H1 (cell line): ENCODE results near the gene LARP4B. TPM values are rescaled to one million over a fixed set of nuclear protein-coding genes. Genes with fewer than 3 reads are reported as not detected.

ENCODE experiments used
- CTCF ChIA-PET: fragments of 300-600 bp; sonication (Branson Sonifier 250); formaldehyde crosslinking; loops from one replicate; lab custom pipeline; 2021; ENCODE audit not compliant: partially characterized antibody; lab: Charles Lee
- POLR2A ChIA-PET: fragments of 300-600 bp; sonication (Branson Sonifier 250); formaldehyde crosslinking; loops from one replicate; lab custom pipeline; 2021; ENCODE audit warnings: inconsistent platforms; ENCODE audit not compliant: partially characterized antibody; lab: Charles Lee
- DNase-seq, 2 experiments: peaks; one replicate each; pipeline versions ENCODE4 v3.0.0 to v3.0.0-alpha.2; 2010 to 2022; ENCODE audit warnings: low spot score in 2 of 2, low read depth in 1 of 2, mixed read lengths in 1 of 2
- FAIRE-seq: peaks from 2 replicates; lab custom pipeline; 2011; peaks lifted over from hg19 to GRCh38; lab: Jason Lieb, UNC
- H2AFZ ChIP-seq: 2 replicates; pipeline ENCODE4 v1.8.1; 2012; ENCODE audit warnings: low read length, inconsistent platforms
- H2AK5ac ChIP-seq: 2 replicates; pipeline ENCODE4 v1.6.1; 2013; ENCODE audit warnings: low read depth, low read length
- H2BK120ac ChIP-seq: replicated peaks from 2 replicates; pipeline ENCODE3; 2013; ENCODE audit warnings: low read depth, low read length, inconsistent platforms
- H2BK12ac ChIP-seq: 2 replicates; pipeline ENCODE4 v1.6.1; 2013; ENCODE audit warnings: low read depth, low read length
- H2BK15ac ChIP-seq: 2 replicates; pipeline ENCODE4 v1.6.1; 2013; ENCODE audit warnings: low read length
- H2BK20ac ChIP-seq: 2 replicates; pipeline ENCODE4 v1.6.1; 2013; ENCODE audit warnings: low read length
- H2BK5ac ChIP-seq: 2 replicates; pipeline ENCODE4 v1.6.1; 2013; ENCODE audit warnings: low read depth, low read length
- H3K14ac ChIP-seq: 2 replicates; pipeline ENCODE4 v1.6.1; 2013; ENCODE audit warnings: inconsistent platforms; ENCODE audit not compliant: insufficient read length
- H3K18ac ChIP-seq: 2 replicates; pipeline ENCODE4 v1.6.1; 2013; ENCODE audit warnings: low read length; ENCODE audit errors: extremely low read depth
- H3K23ac ChIP-seq: 2 replicates; pipeline ENCODE4 v1.6.1; 2013; ENCODE audit warnings: inconsistent platforms; ENCODE audit not compliant: insufficient read length
- H3K23me2 ChIP-seq: 2 replicates; pipeline ENCODE4 v1.6.1; 2013; ENCODE audit warnings: low read depth, low read length
- H3K27ac ChIP-seq: 2 replicates; pipeline ENCODE4 v1.6.1; 2011; ENCODE audit warnings: low read depth, low read length, inconsistent platforms
- H3K27me3 ChIP-seq, 4 experiments: replicated peaks in 1 of 4; 1 replicate in 1 of 4; 2 replicates in 3 of 4; pipeline versions ENCODE4 v1.6.1 to v1.8.1; 2011 to 2013; ENCODE audit warnings: low read length in 3 of 4, mild to moderate bottlenecking in 3 of 4, inconsistent platforms in 2 of 4, mixed read lengths in 2 of 4, moderate library complexity in 1 of 4; ENCODE audit not compliant: control insufficient read depth in 3 of 4, insufficient read depth in 3 of 4; ENCODE audit errors: extremely low read depth in 1 of 4
- H3K36me3 ChIP-seq, 4 experiments: 2 replicates each; pipeline versions ENCODE4 v1.6.1 to v1.8.1; 2011 to 2013; ENCODE audit warnings: mild to moderate bottlenecking in 4 of 4, low read length in 3 of 4, moderate library complexity in 2 of 4, control low read depth in 1 of 4, inconsistent platforms in 1 of 4; ENCODE audit not compliant: insufficient read depth in 4 of 4, control insufficient read depth in 2 of 4
- H3K4ac ChIP-seq: replicated peaks from 2 replicates; pipeline ENCODE3; 2013; ENCODE audit warnings: low read length, low read depth, mixed read lengths, inconsistent platforms; ENCODE audit not compliant: insufficient read length
- H3K4me1 ChIP-seq, 4 experiments: replicated peaks in 1 of 4; 1 replicate in 1 of 4; 2 replicates in 3 of 4; pipeline versions ENCODE4 v1.6.1 to v1.8.1; 2011 to 2013; ENCODE audit warnings: low read length in 3 of 4, inconsistent platforms in 2 of 4, mixed read lengths in 1 of 4; ENCODE audit not compliant: insufficient read depth in 4 of 4, control insufficient read depth in 3 of 4
- H3K4me2 ChIP-seq, 2 experiments: 2 replicates each; pipeline versions ENCODE4 v1.6.1 to v1.8.1; 2011 to 2013; ENCODE audit warnings: low read depth in 2 of 2, low read length in 2 of 2, control low read depth in 1 of 2, inconsistent platforms in 1 of 2, mild to moderate bottlenecking in 1 of 2; ENCODE audit not compliant: insufficient read depth in 1 of 2
- H3K4me3 ChIP-seq, 4 experiments: fragments of 200-600, 300-600 bp in 1 of 4; sonication (generic), shearing (Covaris generic), sonication (Bioruptor Twin) in 1 of 4; 2 replicates each; pipeline versions ENCODE4 v1.5.1 to v1.8.1; 2011 to 2016; ENCODE audit warnings: low read length in 4 of 4, low read depth in 3 of 4, control low read depth in 2 of 4, inconsistent platforms in 2 of 4, mild to moderate bottlenecking in 2 of 4, mixed read lengths in 1 of 4, moderate library complexity in 1 of 4; ENCODE audit not compliant: insufficient read depth in 2 of 4; ENCODE audit errors: extremely low read depth in 1 of 4
- H3K56ac ChIP-seq: replicated peaks from 2 replicates; pipeline ENCODE3; 2013; ENCODE audit warnings: low read depth, mild to moderate bottlenecking, mixed read lengths, low read length, inconsistent platforms; ENCODE audit not compliant: insufficient read length
- H3K79me1 ChIP-seq: 2 replicates; pipeline ENCODE4 v1.6.1; 2013; ENCODE audit warnings: low read depth, low read length, control low read depth
- H3K79me2 ChIP-seq, 2 experiments: 2 replicates each; pipeline versions ENCODE4 v1.6.1 to v1.8.1; 2012 to 2013; ENCODE audit warnings: low read length in 2 of 2, mild to moderate bottlenecking in 2 of 2, inconsistent platforms in 1 of 2; ENCODE audit not compliant: insufficient read depth in 2 of 2, control insufficient read depth in 1 of 2
- H3K9ac ChIP-seq, 4 experiments: replicated peaks in 1 of 4; 1 replicate in 1 of 4; 2 replicates in 3 of 4; pipeline versions ENCODE4 v1.6.1 to v1.8.1; 2011 to 2013; ENCODE audit warnings: low read depth in 3 of 4, low read length in 3 of 4, control low read depth in 2 of 4, mild to moderate bottlenecking in 2 of 4, moderate library complexity in 2 of 4, inconsistent platforms in 1 of 4; ENCODE audit errors: extremely low read depth in 1 of 4
- H3K9me3 ChIP-seq, 2 experiments: 2 replicates each; pipeline versions ENCODE4 v1.6.1 to v1.8.1; 2012 to 2013; ENCODE audit warnings: mild to moderate bottlenecking in 2 of 2, moderate library complexity in 2 of 2, control low read depth in 1 of 2, inconsistent platforms in 1 of 2, low read depth in 1 of 2, low read length in 1 of 2, mixed read lengths in 1 of 2; ENCODE audit not compliant: insufficient read depth in 2 of 2
- H4K20me1 ChIP-seq, 2 experiments: replicated peaks in 1 of 2; 2 replicates each; pipeline versions ENCODE3 to v1.8.1; 2011 to 2013; ENCODE audit warnings: inconsistent platforms in 2 of 2, low read length in 2 of 2, mild to moderate bottlenecking in 1 of 2; ENCODE audit not compliant: insufficient read depth in 2 of 2, control insufficient read depth in 1 of 2
- H4K5ac ChIP-seq: 2 replicates; pipeline ENCODE4 v1.6.1; 2013; ENCODE audit warnings: low read length, low read depth, mixed read lengths, inconsistent platforms; ENCODE audit not compliant: insufficient read length
- H4K8ac ChIP-seq: 2 replicates; pipeline ENCODE4 v1.8.0; 2013; ENCODE audit warnings: mild to moderate bottlenecking, moderate library complexity, low read length, inconsistent platforms; ENCODE audit not compliant: insufficient read depth; ENCODE audit errors: extremely low read depth
- H4K91ac ChIP-seq: replicated peaks from 2 replicates; pipeline ENCODE3; 2013; ENCODE audit warnings: low read length, mixed read lengths, inconsistent platforms; ENCODE audit not compliant: insufficient read length
- BCL11A ChIP-seq, 2 experiments: IDR thresholded peaks; one replicate each; pipeline ENCODE4 v1.6.1; 2011; ENCODE audit warnings: low read depth in 2 of 2, low read length in 2 of 2, mild to moderate bottlenecking in 2 of 2
- CBX5 ChIP-seq: fragments of 300-800, 300-1000 bp; sonication (generic); IDR thresholded peaks from 2 replicates; pipeline ENCODE4 v1.7.1; 2016; ENCODE audit warnings: antibody characterized with exemption, low read length, low read depth
- CTBP2 ChIP-seq: IDR thresholded peaks from 2 replicates; pipeline ENCODE4 v1.7.0; 2011; ENCODE audit warnings: borderline replicate concordance, mild to moderate bottlenecking, moderate library complexity, mixed read lengths, low read length; ENCODE audit not compliant: insufficient read depth, insufficient read length
- E2F6 ChIP-seq: IDR thresholded peaks from 2 replicates; pipeline ENCODE4 v1.6.1; 2012; ENCODE audit warnings: inconsistent platforms
- KDM5A ChIP-seq: fragments of 200-600 bp; IDR thresholded peaks from 2 replicates; pipeline ENCODE4 v1.7.1; 2012; ENCODE audit warnings: mild to moderate bottlenecking, low read length, inconsistent platforms, mixed read lengths
- NANOG ChIP-seq: IDR thresholded peaks from 2 replicates; pipeline ENCODE4 v1.6.1; 2011; ENCODE audit warnings: low read length, low read depth, mild to moderate bottlenecking, inconsistent platforms; ENCODE audit not compliant: insufficient read depth, poor library complexity, severe bottlenecking
- SIX5 ChIP-seq: IDR thresholded peaks from 2 replicates; pipeline ENCODE4 v1.6.1; 2011; ENCODE audit warnings: mild to moderate bottlenecking, low read depth, low read length
- TAF7 ChIP-seq: optimal IDR thresholded peaks from 2 replicates; pipeline ENCODE3; 2011; ENCODE audit warnings: low read depth, mild to moderate bottlenecking, inconsistent platforms, low read length, moderate library complexity, borderline replicate concordance
- TBP ChIP-seq: IDR thresholded peaks from 2 replicates; pipeline ENCODE4 v1.6.1; 2011; ENCODE audit warnings: low read depth, low read length, improper control_type of control experiment
- WGBS, 2 experiments: shearing (Covaris generic) in 1 of 2; methylation state at CpG; one replicate each; pipeline versions ENCODE4 v1.1.6 to v1.1.7; 2013 to 2015; ENCODE audit warnings: low lambda C conversion rate in 2 of 2, mixed read lengths in 2 of 2, inconsistent platforms in 1 of 2, low coverage in 1 of 2, missing lambda C conversion rate in 1 of 2; ENCODE audit not compliant: insufficient replicate concordance in 2 of 2, insufficient coverage in 1 of 2, insufficient read length in 1 of 2; ENCODE audit errors: extremely low coverage in 1 of 2, missing lambda C conversion rate in 1 of 2; 5-methylcytosine and 5-hydroxymethylcytosine counted together
- polyA plus RNA-seq, 7 experiments: library from polyadenylated mRNA; depleted of rRNA in 3 of 7; stranded (reverse) in 5 of 7; unstranded in 2 of 7; fragments of >200 nt in 5 of 7; fragments of 200-250 nt in 2 of 7; gene quantifications; 1 replicate in 5 of 7; 2 replicates in 1 of 7; 4 replicates in 1 of 7; pipeline versions ENCODE4 v1.2.1 to v1.2.3, GENCODE V29; 2011 to 2013; ENCODE audit warnings: missing spikeins in 2 of 7, mixed read lengths in 2 of 7
- total RNA-seq: library from RNA; stranded (reverse); fragmentation: NEBNext Ultra II Directional; extraction: Animal tissue kit (Norgen Biotek cat#: 25700); gene quantifications from 2 replicates; pipeline ENCODE4 v1.2.1, GENCODE V29; 2021

LARP4B gene
- total and polyA plus RNA-seq, 2 of the 8 experiments (the other 6 are each of a cell fraction or from before 2014, with no cell fraction given) = 20.1 to 78.6 TPM

- no peak overlapping the region for H3K4me3 ChIP-seq
- FAIRE-seq = no peak
Observed at GRCh38 chr10:821322-821721, 110.2 kb downstream of the LARP4B start.

More at GRCh38 chr10:821322-821721, 110.2 kb downstream of the LARP4B start:
- peaks cover 41 to 88% (median 83%) of the 10 kb centered on the region in 4 experiments for H3K36me3 ChIP-seq
- DNase-seq = no peak
- no peaks in the 10 kb centered on the region for H3K4me1 ChIP-seq
- H4K20me1 ChIP-seq = peaks cover 7 to 20% of the 10 kb centered on the region in 2 experiments
- H2BK20ac ChIP-seq = no peak overlapping the region
- H2BK5ac ChIP-seq = no peak overlapping the region
- no peak overlapping the region for H3K56ac ChIP-seq
- ChIA-PET POLR2A (no interaction called here), CTCF (interaction anchor here (0.8 to 1.0 kb wide), 2 partner anchors 10 to 15 kb away, joined by 3 read pairs; no protein-coding TSS in a partner anchor)
- no peak overlapping the region for H3K23ac ChIP-seq
- no peak overlapping the region for H2AK5ac ChIP-seq
- TF ChIP-seq E2F6 (no peak), CBX5 (no peak), TAF7 (no peak), TBP (no peak), SIX5 (no peak), NANOG (no peak), KDM5A (no peak), CTBP2 (no peak), BCL11A (IDR thresholded peaks at IDR 0.05; ENCODE audit: low read depth in 2 of 2, low read length in 2 of 2) (no peak)
- H3K9ac ChIP-seq = no peak overlapping the region
- no peak overlapping the region for H3K27ac ChIP-seq
- H3K79me1 ChIP-seq = 0 out of 2 replicates have a peak, but pooled peaks cover 3% of the 10 kb centered on the region
- no peak overlapping the region for H3K14ac ChIP-seq
- no peaks in the 10 kb centered on the region for H3K23me2 ChIP-seq
- no peak overlapping the region for H3K18ac ChIP-seq
- H4K8ac ChIP-seq = no peak overlapping the region
- 93% methylated on average over 5 of the region's 5 CpGs; no CpG with 5 or more reads in 1 of the 2 experiments for WGBS, 2 experiments
- H3K9me3 ChIP-seq = no peaks in the 10 kb centered on the region
- no peak overlapping the region for H3K4me2 ChIP-seq
- H2BK12ac ChIP-seq = no peak overlapping the region
- H2BK15ac ChIP-seq = no peak overlapping the region
- H4K91ac ChIP-seq = no peak overlapping the region
- H3K79me2 ChIP-seq = no peaks in the 10 kb centered on the region
- no peaks in the 10 kb centered on the region for H3K27me3 ChIP-seq
- no peak overlapping the region for H2BK120ac ChIP-seq
- no peak overlapping the region for H2AFZ ChIP-seq
- H3K4ac ChIP-seq = no peak overlapping the region
- no peak overlapping the region for H4K5ac ChIP-seq
